NCI-H128 (cell line): ENCODE measurements around the gene C15orf62.

Experiments used
- DNase-seq: peaks from one replicate; lab custom pipeline; 2025; ENCODE audit not compliant: unreplicated experiment; lab: John Stamatoyannopoulos, UW

Gene C15orf62, protein sequence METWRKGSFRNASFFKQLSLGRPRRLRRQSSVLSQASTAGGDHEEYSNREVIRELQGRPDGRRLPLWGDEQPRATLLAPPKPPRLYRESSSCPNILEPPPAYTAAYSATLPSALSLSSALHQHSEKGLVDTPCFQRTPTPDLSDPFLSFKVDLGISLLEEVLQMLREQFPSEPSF

DNA sequence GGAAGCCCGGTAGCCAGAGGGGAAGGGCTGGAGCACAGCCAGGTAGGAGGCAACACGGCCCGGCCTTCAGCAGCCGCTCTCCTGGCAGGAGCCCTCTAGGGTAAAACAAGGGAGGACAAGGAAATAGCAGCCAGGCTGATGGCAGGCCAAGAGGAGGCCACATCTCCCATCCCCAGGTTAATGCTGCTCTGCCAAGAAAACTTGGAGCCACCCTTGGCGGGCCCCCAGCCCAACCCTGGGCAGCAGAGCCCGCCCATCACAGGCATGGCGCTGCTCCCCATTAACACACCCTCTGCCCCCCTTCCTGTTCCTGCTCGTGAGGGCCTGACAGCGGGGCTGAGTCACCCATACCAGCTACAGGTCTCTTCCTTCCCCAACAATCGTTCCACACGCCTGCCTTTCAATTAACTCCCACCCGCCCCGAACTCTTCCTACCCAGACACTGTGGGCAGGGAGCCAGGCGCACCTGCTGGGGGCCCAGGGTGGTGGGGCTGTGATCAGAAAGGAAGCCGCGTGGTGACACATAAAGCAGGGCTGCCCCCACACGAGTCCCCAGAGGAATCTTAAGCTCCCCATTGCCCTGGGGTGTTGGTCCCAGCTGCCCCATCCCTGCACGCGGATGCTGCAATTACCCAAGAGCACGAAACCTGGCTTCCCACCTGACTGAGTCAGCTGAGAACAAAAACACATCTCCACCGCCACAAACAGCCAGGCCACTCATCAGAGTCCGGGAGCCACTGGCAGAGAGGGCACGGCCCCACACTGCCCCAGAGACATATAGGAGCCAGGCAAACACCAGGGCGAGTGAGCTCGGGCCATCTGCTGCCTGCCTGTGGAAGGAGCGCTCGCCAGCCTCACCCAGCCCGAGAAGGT, at the start of gene C15orf62:
C15orf62 (plus strand) TSS at position 707 of the 873 bp plus-strand sequence. CDS start 516 bp downstream, outside the sequence.
- DNase-seq = no peak

DNA sequence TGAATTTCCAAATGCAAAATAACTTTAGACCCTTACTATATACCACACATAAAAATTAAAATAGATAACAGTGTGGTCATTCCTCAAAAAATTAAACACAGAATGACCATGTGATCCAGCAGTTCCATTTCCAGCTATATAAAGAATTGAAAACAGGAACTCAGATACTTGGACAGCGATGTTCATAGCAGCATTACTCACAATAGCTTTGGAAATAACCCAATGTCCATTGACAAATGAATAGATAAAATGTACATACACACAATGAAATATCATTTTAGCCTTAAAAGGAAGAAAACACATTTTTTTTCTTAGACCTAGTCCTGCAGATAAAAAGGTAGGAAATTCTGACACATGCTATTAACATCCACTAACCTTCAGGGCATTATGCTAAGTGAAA, 48.1 kb upstream of the C15orf62 start:
- DNase-seq = no peak

DNA sequence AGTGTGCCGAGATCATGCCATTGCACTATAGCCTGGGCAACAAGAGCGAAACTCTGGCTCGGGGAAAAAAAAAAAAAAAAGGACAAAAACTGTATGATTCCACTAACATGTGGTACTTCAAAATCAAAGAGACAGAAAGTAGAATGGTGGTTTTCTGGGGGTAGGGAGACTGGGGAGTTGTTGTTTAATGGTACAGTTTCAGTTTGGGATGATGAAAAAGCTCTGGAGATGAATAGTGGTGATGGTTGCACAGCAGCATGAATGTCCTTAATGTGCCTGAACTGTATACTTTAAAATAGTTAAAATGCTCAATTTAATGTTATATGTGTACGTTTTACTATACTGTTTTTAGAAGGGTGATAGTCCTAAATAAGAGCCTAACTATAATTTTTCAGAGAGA, 47.4 kb upstream of the C15orf62 start:
- no peak for DNase-seq

DNA sequence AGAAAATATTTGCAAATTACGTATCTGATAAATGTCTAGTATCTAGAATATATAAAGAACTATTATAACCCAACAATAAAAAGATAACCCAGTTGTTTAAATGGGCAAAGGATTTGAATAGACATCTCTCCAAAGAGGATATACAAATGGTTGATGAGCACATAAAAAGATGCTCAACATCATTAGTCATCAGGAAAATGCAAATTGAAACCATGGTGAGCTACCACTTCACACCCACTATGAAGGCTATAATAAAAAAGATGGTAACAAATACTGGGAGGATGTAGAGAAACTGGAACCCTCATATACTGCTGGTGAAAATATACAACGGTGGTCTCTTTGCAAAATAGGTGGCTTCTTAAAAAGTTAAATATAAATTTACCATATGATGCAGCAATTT, 46.8 kb upstream of the C15orf62 start:
- DNase-seq = no peak

DNA sequence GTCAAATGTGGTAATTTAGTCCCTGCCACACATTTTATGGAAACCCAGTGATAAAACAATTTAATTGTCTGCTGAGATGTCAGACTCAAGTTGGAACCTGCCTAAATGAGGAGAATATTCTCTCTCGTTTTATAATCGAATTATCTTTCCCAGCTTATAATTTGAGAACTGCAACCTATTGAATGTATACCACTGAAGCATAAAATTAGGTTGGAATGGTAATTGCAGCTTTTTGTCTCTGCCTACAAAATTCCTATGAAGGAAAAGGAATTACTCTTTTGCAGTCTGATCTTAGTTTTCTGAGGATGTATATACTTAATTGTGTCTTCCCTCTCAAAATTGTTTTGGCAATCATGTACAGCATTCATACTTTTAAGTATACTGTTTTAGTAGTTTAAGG, 45.9 kb upstream of the C15orf62 start:
- DNase-seq = no peak

DNA sequence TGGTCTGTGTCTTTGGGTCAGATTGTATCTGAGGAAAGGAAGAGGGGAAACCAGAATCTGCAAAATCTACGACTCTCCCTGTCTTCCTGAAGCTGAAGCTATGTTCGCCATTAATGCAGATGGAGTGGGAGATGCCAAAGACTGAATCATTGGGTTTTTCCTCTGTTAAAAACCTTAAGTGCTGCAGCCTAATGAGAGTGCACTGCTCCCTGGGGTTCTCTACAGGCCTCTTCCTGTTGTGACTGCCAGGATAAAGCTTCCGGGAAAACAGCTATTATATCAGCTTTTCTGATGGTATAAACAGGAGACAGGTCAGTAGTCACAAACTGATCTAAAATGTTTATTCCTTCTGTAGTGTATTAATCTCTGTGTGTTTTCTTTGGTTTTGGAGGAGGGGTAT, 38.7 kb upstream of the C15orf62 start:
- no peak for DNase-seq

DNA sequence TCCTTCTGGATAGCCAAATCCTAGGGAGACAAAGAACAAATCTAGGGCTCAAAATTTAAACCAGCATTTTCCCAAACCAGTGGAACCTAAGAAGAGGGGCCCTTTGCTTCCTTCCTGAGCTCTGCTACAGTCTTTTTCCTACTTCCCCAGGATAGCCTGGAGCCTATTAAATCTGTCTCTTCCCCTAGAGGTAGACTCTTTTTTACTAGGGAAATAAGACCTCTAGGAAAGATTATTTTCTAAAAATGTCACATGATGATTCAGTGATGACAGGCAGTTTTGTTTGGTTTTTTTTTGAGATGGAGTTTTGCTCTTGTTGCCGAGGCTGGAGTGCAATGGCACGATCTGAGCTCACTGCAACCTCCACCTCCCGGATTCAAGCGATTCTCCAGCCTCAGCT, 33.2 kb upstream of the C15orf62 start:
- DNase-seq = no peak

DNA sequence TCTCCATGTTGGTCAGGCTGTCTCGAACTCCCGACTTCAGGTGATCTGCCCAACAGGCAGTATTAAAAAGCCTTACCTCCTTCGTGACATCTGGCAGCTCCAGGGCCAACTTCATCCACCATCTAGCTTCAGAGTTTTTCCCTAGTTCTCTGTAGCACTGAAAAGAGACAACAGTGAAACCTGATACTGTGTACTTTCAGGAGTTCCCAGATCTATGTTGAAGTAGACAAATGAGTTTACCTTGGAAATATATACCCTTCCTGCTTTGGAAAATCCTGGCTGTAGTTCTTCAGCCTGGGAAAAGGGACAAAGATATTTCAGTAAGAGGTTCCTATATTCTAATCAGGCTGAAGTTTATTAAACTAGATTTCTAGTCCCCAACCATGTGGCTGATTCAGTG, 32.7 kb upstream of the C15orf62 start:
- DNase-seq = no peak

DNA sequence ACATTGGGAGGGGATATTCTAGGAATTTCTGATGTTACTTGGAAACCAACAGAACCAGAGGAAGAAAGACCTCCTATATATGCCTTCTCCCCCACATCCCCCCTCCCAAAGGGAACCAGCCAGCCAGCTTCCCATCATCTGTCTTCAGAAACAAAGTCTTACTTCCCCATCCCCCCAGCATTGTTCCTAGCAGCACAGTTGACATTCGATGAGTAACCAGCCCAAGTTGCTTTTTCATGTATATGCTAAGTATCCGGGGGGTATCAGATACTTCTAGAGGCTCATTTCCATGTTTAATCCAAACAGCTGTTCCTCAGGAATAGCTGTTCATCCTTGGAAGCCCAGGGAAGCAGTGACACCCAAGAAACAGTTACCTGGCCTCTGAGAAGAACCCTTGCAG, 30.7 kb upstream of the C15orf62 start:
- no peak for DNase-seq

DNA sequence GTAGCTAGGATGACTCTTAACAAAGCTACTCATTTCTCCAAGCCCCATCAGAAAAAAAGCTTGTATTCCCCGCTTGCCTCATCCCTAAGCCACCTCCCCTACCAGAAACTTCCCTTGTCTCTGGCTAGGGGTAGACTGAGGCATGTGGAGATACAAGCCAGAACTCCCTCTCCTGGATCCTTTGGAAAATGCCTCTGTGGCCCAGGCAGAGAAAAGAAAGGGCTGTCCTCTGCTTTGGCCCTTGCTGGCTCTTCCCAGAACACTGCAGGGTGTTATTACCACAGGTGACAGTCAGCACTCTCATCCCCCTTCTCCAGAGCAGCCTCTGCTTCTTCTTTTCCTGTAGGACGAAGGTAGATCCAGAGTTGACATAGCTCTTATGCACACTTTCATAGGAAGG, 29.9 kb upstream of the C15orf62 start:
- DNase-seq = no peak

DNA sequence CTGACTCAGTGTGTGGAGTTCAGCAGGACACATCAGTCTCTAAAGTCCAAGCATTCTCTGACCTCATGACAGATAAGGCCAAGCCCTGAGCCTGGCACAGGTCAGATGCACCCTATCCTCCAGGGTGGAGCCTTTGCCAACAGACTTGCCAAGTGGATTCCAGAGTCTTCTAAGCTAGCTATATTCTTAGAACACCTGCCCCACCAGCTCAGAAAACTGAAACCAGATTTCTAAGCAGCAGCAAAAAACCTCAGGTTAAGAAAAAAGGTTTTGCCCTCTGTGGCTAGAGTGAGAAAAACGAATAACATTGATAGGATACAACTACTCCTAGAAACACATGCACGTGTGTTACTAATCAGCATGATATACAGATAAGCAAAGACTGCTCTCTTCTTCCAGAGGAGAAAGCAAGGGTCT, 26.3 kb upstream of the C15orf62 start:
- DNase-seq = no peak

DNA sequence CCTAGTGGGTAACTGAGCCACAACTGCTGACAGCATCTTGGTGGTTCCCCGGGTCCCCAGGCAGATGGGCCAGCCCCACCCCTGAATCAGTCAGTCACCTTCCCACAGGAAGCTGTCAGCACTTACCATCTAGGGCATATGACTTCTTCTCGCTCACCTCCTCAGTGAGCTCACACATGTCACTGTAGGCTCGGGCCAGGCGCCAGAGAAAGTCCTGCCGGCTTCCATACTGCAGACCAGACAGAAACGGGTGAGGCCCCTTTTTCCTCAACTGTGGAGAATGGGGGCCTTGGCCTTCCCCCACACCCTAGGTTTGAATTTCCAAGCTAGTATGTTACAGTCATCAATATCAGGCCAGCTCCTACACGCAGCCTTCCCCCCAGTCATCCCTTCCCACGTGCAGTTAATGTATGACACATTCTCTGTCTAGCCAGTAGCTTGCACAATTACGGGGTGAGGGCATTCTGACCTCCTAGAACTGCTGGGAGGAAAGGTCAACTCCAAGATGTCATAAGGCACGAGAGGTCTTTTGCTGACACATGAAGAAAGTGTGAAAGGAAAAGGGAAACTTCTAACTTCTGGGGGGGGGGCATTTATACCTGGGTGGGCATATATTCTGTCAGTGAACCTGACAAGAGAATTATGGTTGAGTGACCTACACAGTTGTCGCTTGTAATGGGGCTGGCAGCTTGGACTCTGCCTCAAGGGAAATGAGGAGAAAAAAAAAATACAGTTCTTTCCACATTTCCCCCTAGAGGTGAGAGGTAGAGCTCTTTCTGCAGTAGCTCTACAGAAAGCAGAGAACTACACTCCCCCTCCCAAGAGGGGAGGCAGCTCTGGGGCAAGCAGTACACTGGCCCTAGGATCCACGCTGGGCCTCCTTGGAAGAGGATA, 25.6 kb upstream of the C15orf62 start:
- DNase-seq = no peak

DNA sequence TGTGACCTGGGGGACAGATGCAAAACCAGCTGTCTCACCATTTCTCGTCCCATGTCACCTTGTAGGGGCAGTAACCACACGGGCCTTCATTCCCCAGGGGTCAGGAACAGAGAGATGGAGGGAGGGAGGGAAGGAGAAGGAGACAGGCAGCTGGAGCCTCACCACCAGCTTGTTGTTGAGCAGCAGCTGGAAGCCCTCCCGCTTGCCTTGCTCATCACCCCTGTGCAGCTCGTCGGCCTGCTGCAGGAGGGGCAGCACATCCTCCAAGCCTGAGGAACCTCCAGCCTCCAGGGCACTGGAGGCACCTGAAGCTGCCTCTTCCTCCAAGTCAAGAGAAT, 25.0 kb upstream of the C15orf62 start:
- DNase-seq = no peak

DNA sequence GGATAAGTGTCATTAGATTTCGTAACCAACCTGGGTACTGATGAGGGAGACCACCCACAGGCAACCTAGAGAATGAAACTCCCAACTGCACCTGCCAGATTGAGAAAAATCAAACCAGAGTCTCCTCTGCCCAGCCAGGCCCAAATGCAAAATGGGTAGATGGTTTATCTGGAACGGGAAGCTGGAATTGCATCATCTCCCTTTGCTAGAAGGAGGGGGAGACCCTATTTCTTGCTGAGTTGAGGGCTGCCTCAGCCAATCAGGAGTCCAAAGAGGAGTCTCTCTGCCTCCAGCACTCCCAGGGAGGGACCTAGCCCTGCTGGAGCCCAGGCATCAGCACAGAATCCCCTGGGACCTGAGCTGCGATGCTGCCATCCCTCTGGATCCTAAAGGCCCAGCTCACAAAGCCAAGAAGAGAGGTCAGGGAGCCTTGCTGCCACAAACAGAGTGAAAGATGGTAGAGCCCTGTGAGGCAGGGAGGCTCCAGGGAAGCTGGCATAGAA, 22.8 kb upstream of the C15orf62 start:
- DNase-seq = no peak

DNA sequence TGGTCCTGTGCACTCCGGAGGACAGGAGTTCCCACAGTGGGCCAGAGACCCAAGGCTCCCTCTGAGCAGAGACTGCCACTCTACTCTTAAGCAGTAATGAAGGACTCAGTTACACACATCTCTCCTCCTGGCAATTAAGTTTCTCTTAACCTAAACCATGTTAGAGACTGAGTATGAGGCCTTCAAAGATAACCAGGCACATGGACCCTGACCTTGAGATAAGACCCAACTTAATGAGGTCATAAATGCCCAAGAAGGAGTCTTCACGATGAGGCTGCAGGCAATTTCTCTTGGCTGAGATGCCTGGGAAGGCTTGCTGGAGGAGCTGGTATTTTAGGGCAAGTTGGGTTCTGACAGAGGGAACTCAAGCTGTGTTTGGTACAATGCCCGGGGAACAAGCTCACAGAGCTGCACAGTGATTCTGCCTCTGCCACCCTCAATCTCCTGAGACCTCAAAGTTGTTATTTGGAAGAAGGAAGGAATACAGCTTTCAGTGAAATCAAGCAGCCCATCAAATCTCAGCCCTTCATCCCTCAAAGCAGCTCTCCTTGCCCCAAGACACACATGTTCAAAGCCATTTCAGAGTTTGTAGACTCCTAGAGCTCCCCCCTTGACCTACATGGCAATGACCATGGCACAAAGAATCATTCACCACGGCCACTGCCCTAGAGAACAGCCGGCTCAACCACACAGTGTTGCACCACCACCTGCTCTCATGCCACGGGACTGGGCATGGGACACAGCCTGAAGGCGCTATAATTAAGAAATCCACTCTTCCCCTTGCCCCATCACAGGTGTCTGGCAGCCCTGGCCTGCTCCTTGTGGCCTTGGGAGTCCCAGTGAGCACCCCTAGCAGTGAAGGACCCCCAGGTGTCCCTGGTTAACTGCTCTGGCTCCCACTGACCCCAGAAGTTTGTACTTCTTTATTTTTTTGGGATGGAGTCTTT, 21.8 kb upstream of the C15orf62 start:
- no peak for DNase-seq

DNA sequence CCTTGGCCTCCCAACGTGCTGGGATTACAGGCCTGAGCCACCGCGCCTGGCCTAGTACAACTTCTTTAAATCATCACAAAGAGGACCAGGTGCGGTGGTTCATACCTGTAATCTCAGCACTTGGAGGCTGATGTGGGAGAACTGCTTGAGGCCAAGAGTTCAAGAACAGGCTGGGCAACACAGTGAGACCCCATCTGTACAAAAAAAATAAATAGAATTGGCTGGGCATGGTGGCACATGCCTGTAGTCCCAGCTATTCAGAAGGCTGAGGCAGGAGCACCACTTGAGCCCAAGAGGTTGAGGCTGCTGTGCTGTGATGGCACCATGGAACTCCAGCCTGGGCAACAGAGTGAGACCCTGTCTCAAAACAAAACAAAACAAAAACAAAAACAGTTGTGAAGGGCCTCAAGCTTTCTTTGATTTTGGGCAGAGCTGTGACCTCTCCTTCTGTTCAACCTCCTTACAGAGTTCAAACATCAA, 20.6 kb upstream of the C15orf62 start:
- DNase-seq = no peak

DNA sequence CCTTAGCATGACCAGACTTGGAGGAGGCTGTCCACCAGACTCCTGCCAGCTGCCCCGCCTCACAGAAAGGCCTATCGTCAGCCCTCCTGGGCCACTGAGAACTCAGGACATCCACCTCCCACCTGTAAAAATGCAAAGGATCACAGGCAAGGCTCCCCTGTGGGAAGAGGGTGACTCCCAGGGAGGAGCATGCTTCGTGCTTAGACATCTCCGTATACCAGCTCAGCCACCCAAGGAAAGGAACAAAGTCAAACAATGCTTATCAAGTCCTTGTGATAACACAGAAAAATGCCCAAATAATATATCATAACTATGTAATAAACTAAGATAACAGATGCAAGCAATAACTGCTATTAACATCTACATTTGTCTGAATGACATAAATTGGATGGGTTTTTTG, 18.9 kb upstream of the C15orf62 start:
- DNase-seq = no peak

DNA sequence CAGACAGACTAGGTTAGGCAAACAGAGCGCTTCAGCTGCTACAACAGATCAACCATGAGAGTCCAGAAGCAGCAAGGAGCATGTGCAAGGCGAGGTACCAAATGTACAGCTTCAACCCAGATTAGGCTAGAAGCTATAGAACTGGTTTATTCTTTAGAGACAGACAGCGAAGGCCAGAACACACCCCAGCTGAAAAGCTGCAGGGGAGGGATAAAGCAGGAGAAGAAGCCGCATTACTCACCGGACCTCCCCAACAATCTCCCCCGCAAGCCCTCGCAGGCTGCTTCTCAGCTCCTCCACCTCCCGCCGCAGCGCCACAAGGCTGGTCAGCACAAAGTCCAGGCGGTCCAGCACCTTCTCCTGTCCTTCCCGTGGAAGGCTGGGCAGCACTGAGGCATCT, 18.0 kb upstream of the C15orf62 start:
- no peak for DNase-seq

DNA sequence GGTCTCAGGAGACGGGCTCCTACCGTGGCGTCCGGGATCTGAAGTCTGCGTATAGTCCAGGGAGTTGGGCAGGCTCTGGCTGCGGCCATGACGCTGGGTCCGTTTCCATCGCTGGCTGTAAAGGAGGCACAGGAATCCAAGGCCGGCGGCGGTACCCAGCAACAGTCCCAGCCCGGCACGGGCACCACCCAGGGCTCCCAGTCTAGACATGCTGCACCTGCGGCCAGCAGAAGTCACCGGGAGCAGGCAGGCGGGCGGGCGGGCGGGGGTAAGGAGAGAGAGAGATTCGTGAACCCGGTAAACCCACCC, 15.3 kb upstream of the C15orf62 start:
- DNase-seq = no peak
